Measurements from ENCODE around the gene ACYP1.

DNA sequence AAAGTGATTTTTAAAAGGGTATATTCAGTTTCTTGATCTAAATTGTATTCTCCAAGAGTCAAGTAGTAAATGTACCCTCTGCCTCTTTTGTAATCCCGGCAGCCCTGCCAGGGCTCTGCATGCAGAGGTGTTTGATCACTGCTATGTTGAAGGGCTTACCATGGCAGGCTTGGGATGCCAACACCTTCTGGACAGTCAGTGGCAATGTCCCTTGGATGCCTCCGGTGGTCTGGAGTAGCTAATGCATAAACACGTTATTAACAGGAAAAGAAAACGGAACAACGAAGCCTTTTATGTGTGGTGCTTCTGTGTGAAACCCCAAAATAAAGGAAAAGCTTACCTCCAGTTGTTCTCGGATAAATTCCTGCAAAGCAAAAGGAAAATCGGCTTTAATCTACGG is 41.2 kb downstream of the ACYP1 start:
- TF ChIP-seq GATA3 (IDR thresholded peaks at IDR 0.05; ENCODE audit: low read depth, low read length) (no peak), GATA2 (IDR thresholded peaks at IDR 0.05; ENCODE audit: low read depth, low read length) (no peak)

Data from SH-SY5Y (cell line).